IMR-90 (cell line): ENCODE results near the gene ANO2. TPM values are rescaled to one million over a fixed set of nuclear protein-coding genes. Genes with fewer than 3 reads are reported as not detected.

Experiments
- ATAC-seq: fragments of 200-7000 bp; cut with Tn5 transposase; 2 replicates; pipeline ENCODE4 v1.9.1; 2020; ENCODE audit warnings: low read depth, mild to moderate bottlenecking, moderate library complexity
- BruUV-seq: library from RNA; stranded (reverse); fragments of 400-500 nt; replicated peaks from 2 replicates; lab custom pipeline; 2021; lab: Mats Ljungman, UMichigan
- CTCF ChIA-PET: fragments of 300-600 bp; formaldehyde crosslinking; extraction: SDS; loops from one replicate; lab custom pipeline; 2021; ENCODE audit warnings: antibody characterized with exemption; lab: Yijun Ruan, JAX
- POLR2A ChIA-PET: fragments of 300-600 bp; sonication (Branson Sonifier 250); formaldehyde crosslinking; loops from one replicate; lab custom pipeline; 2022; ENCODE audit warnings: antibody characterized with exemption; ENCODE audit not compliant: unreplicated experiment; lab: Charles Lee
- DNase-seq: peaks from one replicate; pipeline ENCODE4 v3.0.0; 2013
- H2AFZ ChIP-seq: replicated peaks from 2 replicates; pipeline ENCODE3; 2013; ENCODE audit warnings: low read length, mild to moderate bottlenecking; ENCODE audit not compliant: poor library complexity
- H2AK5ac ChIP-seq: 2 replicates; pipeline ENCODE4 v1.6.1; 2013; ENCODE audit warnings: low read depth, low read length, inconsistent platforms
- H2AK9ac ChIP-seq: replicated peaks from 2 replicates; pipeline ENCODE3; 2013; ENCODE audit warnings: mild to moderate bottlenecking, low read depth, low read length, moderate library complexity; ENCODE audit not compliant: poor library complexity
- H2BK120ac ChIP-seq: 2 replicates; pipeline ENCODE4 v1.6.1; 2013; ENCODE audit warnings: low read depth, low read length, inconsistent platforms
- H2BK15ac ChIP-seq: 3 replicates; pipeline ENCODE4 v1.6.1; 2013; ENCODE audit warnings: low read depth, low read length, inconsistent platforms
- H2BK20ac ChIP-seq: 2 replicates; pipeline ENCODE4 v1.6.1; 2013; ENCODE audit warnings: low read depth, mild to moderate bottlenecking, inconsistent platforms, low read length, moderate library complexity
- H2BK5ac ChIP-seq: 2 replicates; pipeline ENCODE4 v1.6.1; 2013; ENCODE audit warnings: mild to moderate bottlenecking, low read depth, low read length, inconsistent platforms; ENCODE audit not compliant: poor library complexity, severe bottlenecking
- H3K14ac ChIP-seq: replicated peaks from 2 replicates; pipeline ENCODE4 v1.6.1; 2013; ENCODE audit warnings: low read depth, low read length, inconsistent platforms
- H3K18ac ChIP-seq: 2 replicates; pipeline ENCODE4 v1.6.1; 2013; ENCODE audit warnings: low read depth, low read length, control low read depth
- H3K23ac ChIP-seq: 2 replicates; pipeline ENCODE4 v1.6.1; 2013; ENCODE audit warnings: low read depth, low read length, inconsistent platforms
- H3K27ac ChIP-seq: 2 replicates; pipeline ENCODE4 v1.5.1; 2013; ENCODE audit warnings: mild to moderate bottlenecking, control low read depth, low read length; ENCODE audit not compliant: insufficient read depth
- H3K27me3 ChIP-seq: 2 replicates; pipeline ENCODE4 v1.6.1; 2013; ENCODE audit warnings: low read length; ENCODE audit not compliant: control insufficient read depth, insufficient read depth
- H3K36me3 ChIP-seq: 2 replicates; pipeline ENCODE4 v1.6.1; 2013; ENCODE audit warnings: low read length, mixed read lengths; ENCODE audit not compliant: control insufficient read depth, insufficient read depth
- H3K4ac ChIP-seq: 2 replicates; pipeline ENCODE4 v1.6.1; 2013; ENCODE audit warnings: low read depth, low read length, inconsistent platforms
- H3K4me1 ChIP-seq: 2 replicates; pipeline ENCODE4 v1.6.1; 2013; ENCODE audit warnings: low read length, mixed read lengths; ENCODE audit not compliant: control insufficient read depth, insufficient read depth
- H3K4me2 ChIP-seq: 2 replicates; pipeline ENCODE4 v1.6.1; 2013; ENCODE audit warnings: low read depth, mild to moderate bottlenecking, control low read depth, low read length, moderate library complexity
- H3K4me3 ChIP-seq: 2 replicates; pipeline ENCODE4 v1.5.1; 2013; ENCODE audit warnings: low read depth, mild to moderate bottlenecking, control low read depth, low read length, moderate library complexity; ENCODE audit not compliant: insufficient read depth
- H3K56ac ChIP-seq: 2 replicates; pipeline ENCODE4 v1.6.1; 2013; ENCODE audit warnings: low read length, inconsistent platforms; ENCODE audit not compliant: insufficient read depth; ENCODE audit errors: extremely low read depth
- H3K79me1 ChIP-seq, 2 experiments: 2 replicates each; pipeline ENCODE4 v1.6.1; 2013; ENCODE audit warnings: low read length in 2 of 2, inconsistent platforms in 1 of 2, low read depth in 1 of 2
- H3K9ac ChIP-seq: 2 replicates; pipeline ENCODE4 v1.6.1; 2013; ENCODE audit warnings: low read depth, low read length, control low read depth
- H3K9me1 ChIP-seq: 2 replicates; pipeline ENCODE4 v1.6.1; 2013; ENCODE audit warnings: low read length, inconsistent platforms; ENCODE audit not compliant: insufficient read depth
- H3K9me3 ChIP-seq: 2 replicates; pipeline ENCODE4 v1.6.1; 2013; ENCODE audit warnings: low read length; ENCODE audit not compliant: control insufficient read depth, insufficient read depth
- H4K20me1 ChIP-seq: 2 replicates; pipeline ENCODE4 v1.6.1; 2013; ENCODE audit warnings: low read length, inconsistent platforms; ENCODE audit not compliant: insufficient read depth
- H4K5ac ChIP-seq: 2 replicates; pipeline ENCODE4 v1.6.1; 2013; ENCODE audit warnings: mild to moderate bottlenecking, low read depth, low read length, control low read depth
- H4K8ac ChIP-seq, 2 experiments: 2 replicates each; pipeline ENCODE4 v1.6.1; 2013; ENCODE audit warnings: low read depth in 2 of 2, low read length in 2 of 2, control low read depth in 1 of 2, inconsistent platforms in 1 of 2
- H4K91ac ChIP-seq: 2 replicates; pipeline ENCODE4 v1.6.1; 2013; ENCODE audit warnings: low read depth, low read length, inconsistent platforms; ENCODE audit not compliant: insufficient read depth
- BHLHE40 ChIP-seq: fragments of 150-350 bp; IDR thresholded peaks from 2 replicates; pipeline ENCODE4 v1.6.1; 2016; ENCODE audit warnings: mild to moderate bottlenecking, low read depth, low read length
- CEBPB ChIP-seq: IDR thresholded peaks from 2 replicates; pipeline ENCODE4 v1.6.1; 2012; ENCODE audit warnings: low read depth, low read length, improper control_type of control experiment
- FOS ChIP-seq: fragments of 150-350 bp; IDR thresholded peaks from 2 replicates; pipeline ENCODE4 v1.6.1; 2016; ENCODE audit warnings: low read depth, low read length
- MAFK ChIP-seq: IDR thresholded peaks from 2 replicates; pipeline ENCODE4 v1.6.1; 2012; ENCODE audit warnings: low read depth, low read length, improper control_type of control experiment
- MAZ ChIP-seq: IDR thresholded peaks from 2 replicates; pipeline ENCODE4 v1.6.1; 2012; ENCODE audit warnings: low read depth, mild to moderate bottlenecking, low read length, improper control_type of control experiment, moderate library complexity, borderline replicate concordance
- MXI1 ChIP-seq: IDR thresholded peaks from 2 replicates; pipeline ENCODE4 v1.6.1; 2012; ENCODE audit warnings: low read depth, mild to moderate bottlenecking, low read length, moderate library complexity, borderline replicate concordance
- POLR2A ChIP-seq: IDR thresholded peaks from 2 replicates; pipeline ENCODE4 v1.6.1; 2012; ENCODE audit warnings: mild to moderate bottlenecking, low read depth, low read length
- RAD21 ChIP-seq: IDR thresholded peaks from 2 replicates; pipeline ENCODE4 v1.6.1; 2012; ENCODE audit warnings: low read length, improper control_type of control experiment
- RCOR1 ChIP-seq: IDR thresholded peaks from 2 replicates; pipeline ENCODE4 v1.6.1; 2012; ENCODE audit warnings: mild to moderate bottlenecking, low read length, improper control_type of control experiment; ENCODE audit not compliant: insufficient replicate concordance
- SMC3 ChIP-seq: fragments of 150-350 bp; IDR thresholded peaks from 2 replicates; pipeline ENCODE4 v1.6.1; 2016; ENCODE audit warnings: low read depth, mild to moderate bottlenecking, antibody characterized with exemption, low read length, moderate library complexity
- whole genome bisulfite sequencing, 2 experiments: methylation state at CpG; one replicate each; pipeline versions ENCODE4 v1.1.5 to v1.1.7; 2013; ENCODE audit warnings: missing lambda C conversion rate in 2 of 2; ENCODE audit not compliant: insufficient read length in 1 of 2; ENCODE audit errors: extremely low coverage in 2 of 2; 5-methylcytosine and 5-hydroxymethylcytosine counted together
- dilution Hi-C: fragments of 300-500 bp; cut with HindIII; formaldehyde crosslinking; loops from one replicate; pipeline ENCODE4 v1.14.3; 2018; ENCODE audit warnings: low sequenced_read_pairs; ENCODE audit not compliant: unreplicated experiment
- in situ Hi-C: fragments of 300-500 bp; cut with MboI; formaldehyde crosslinking; loops from 3 replicates; pipeline ENCODE4 v1.14.3; 2019; ENCODE audit warnings: low sequenced_read_pairs, inconsistent platforms, mixed read lengths
- intact Hi-C: fragments of 100-400 bp; cut with micrococcal nuclease; formaldehyde crosslinking; loops from 2 replicates; pipeline ENCODE4 v1.10.0; 2022
- polyA plus RNA-seq, 3 experiments: library from polyadenylated mRNA; depleted of rRNA; stranded (reverse); fragments of >200 nt; gene quantifications; 2 replicates each; pipeline ENCODE4 v1.2.3, GENCODE V29; 2012; ENCODE audit warnings: low replicate concordance in 1 of 3
- total RNA-seq: library from RNA; depleted of rRNA; stranded (reverse); fragments of >200 nt; gene quantifications from 2 replicates; pipeline ENCODE4 v1.2.3, GENCODE V29; 2012
- TF ChIP-seq, protein P1 (sequence below): fragments of 150-350 bp; IDR thresholded peaks from 2 replicates; pipeline ENCODE4 v1.6.1; 2017; ENCODE audit warnings: mild to moderate bottlenecking, antibody characterized with exemption, low read length, low read depth

ANO2 gene
- total and polyA plus RNA-seq, 2 of the 4 experiments (the other 2 are of a cell fraction), result 0.22 TPM; not detected in 1

DNA sequence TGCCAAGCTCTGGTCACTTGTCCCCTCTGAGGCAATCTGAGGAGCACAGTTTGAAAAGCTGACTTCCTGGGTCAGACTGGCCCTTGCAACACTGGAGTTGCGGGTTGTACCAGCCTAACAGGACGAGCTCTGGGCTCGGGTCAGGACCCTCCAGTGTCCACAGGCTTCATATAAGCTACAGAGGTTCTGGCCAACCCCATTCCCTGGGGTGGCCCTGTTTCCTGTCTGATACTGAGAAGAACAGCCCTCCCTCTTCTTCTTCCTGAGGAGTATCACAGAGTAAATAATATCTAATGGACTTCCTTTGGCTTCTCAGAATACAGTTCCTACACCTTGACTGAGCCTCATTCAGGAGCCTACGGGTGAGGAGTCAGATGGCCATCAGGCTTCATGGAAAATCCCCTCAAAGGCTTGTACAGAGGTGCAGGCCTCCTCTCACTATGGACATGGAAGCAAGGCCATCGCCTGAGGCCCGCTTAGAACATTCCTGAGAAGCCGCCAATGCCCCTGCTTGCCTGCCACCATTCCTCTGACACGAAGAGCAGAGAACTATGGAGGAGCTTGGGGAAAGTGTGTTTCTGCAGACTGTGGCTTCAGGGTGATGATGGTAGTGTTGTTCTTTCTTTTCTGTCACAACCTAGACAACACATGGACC, 28.5 kb upstream of the ANO2 start:
- Histone ChIP-seq H2AK5ac (no peak overlapping the region), H3K23ac (no peak overlapping the region), H3K18ac (no peak overlapping the region), H3K4me2 (no peak overlapping the region), H3K36me3 (no peaks in the 10 kb centered on the region), H3K56ac (no peak overlapping the region), H2AFZ (no peak overlapping the region), H3K9me3 (no peaks in the 10 kb centered on the region), H3K9ac (no peak overlapping the region), H4K5ac (no peak overlapping the region), H3K4me3 (no peak overlapping the region), H3K27me3 (peaks cover 71% of the 10 kb centered on the region), H4K8ac (no peak overlapping the region), H2BK120ac (no peak overlapping the region), H2BK20ac (no peak overlapping the region), H2BK5ac (no peak overlapping the region), H2BK15ac (no peak overlapping the region), H3K4ac (no peak overlapping the region), H3K9me1 (no peaks in the 10 kb centered on the region), H3K79me1 (no peaks in the 10 kb centered on the region), H3K14ac (no peak overlapping the region), H2AK9ac (no peak overlapping the region), H4K20me1 (no peaks in the 10 kb centered on the region), H4K91ac (no peak overlapping the region), H3K27ac (no peak overlapping the region), H3K4me1 (no peaks in the 10 kb centered on the region)
- DNase-seq, result no peak
- no peak for ATAC-seq
- in situ Hi-C loops (no loop called here), intact Hi-C loops (no loop called here), dilution Hi-C loops (no loop called here)
- WGBS, 2 experiments, result 75% methylated on average over 2 of the region's 8 CpGs; no CpG with 5 or more reads in 1 of the 2 experiments
- TF ChIP-seq CEBPB (no peak), MXI1 (no peak), RCOR1 (no peak), RAD21 (no peak), MAFK (no peak), MAZ (no peak), FOS (no peak), SMC3 (no peak), BHLHE40 (no peak), POLR2A (no peak)
- TF ChIP-seq, protein P1, sequence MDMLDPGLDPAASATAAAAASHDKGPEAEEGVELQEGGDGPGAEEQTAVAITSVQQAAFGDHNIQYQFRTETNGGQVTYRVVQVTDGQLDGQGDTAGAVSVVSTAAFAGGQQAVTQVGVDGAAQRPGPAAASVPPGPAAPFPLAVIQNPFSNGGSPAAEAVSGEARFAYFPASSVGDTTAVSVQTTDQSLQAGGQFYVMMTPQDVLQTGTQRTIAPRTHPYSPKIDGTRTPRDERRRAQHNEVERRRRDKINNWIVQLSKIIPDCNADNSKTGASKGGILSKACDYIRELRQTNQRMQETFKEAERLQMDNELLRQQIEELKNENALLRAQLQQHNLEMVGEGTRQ, result no peak
- POLR2A ChIA-PET, result no interaction called here
- CTCF ChIA-PET, result interaction anchor here (1.3 kb wide), 1 partner anchor 15 kb away, joined by 5 read pairs; no protein-coding TSS in a partner anchor
- no TSS peak for BruUV-seq
